Measurements from ENCODE around the gene TMEM179.
"Not testable (repeated sequence)": the region's sequence is repeated elsewhere in the genome, so short reads cannot be mapped to it uniquely, and the experiment has no call there.

The TMEM179 gene

DNA sequence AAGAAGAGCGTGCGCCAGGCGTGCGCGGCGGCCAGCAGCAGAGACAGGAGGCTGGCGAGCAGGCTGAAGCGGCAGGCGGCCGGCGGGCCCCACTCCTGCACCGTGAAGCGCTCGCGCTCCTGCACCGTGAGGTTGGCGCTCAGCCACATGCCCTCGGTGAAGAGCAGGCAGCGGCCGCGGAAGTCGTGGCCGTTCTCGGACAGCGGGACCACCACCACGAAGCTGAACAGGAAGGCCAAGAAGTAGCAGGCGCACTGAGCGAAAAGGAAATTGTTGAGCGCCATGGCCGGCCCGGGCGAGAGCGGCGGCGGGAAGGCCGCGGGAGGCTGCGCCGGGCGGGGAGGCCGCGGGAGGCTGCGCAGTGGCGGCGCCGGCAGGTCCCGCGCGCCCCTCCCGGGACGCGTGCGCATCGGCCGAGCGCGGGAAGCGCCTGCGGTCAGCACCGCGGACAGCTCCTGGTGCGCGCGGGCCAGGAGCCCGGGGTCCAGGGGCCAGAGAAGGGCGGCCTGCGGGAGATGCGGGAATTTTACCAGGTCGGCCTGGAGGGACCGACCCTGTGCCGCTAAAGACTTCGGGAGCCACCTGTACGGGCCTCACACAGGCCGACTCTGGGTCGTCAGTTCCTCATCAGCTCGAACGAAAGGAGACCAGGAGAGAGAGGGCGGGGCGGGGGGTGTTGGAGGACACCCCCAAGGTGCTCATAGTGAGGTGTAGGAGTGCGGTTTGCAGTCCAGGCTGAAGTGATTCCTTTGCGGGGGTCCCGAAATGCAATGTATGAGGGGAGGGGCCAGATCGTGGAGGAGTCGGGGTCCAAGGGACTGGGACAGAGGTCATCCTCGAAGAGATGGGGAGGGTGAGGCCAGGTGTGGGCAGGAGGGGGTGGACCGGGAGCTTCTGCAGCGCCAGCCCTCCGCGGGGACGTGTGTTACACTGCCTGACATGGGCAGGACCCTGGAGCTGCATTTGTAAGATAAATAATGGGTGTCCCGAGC, at the start of gene TMEM179:
TMEM179 (minus strand) TSS at position 315 of the 992 bp plus-strand sequence; CDS start at position 284, 31 bp downstream.
- DNase-seq: no peak

DNA sequence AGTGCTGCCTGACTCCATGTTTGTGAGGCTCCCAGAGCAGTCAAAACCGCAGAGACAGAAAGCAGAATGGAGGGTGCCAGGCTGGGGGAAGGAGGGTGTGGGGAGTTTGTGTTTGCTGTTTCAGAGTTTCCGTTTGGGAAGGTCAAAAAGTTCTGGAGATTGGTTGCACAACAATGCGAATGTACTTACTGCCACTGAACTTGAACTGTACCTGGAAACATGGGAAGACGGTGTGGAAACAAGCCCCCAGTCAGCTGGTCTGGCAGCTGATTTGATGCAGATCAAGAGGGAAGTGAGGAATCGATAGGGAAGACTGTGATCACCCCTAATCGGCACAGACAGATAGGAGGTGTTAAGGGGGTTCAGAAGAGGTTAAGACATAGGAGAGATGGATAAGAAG, 49.5 kb upstream of the TMEM179 start:
- no peak for DNase-seq

DNA sequence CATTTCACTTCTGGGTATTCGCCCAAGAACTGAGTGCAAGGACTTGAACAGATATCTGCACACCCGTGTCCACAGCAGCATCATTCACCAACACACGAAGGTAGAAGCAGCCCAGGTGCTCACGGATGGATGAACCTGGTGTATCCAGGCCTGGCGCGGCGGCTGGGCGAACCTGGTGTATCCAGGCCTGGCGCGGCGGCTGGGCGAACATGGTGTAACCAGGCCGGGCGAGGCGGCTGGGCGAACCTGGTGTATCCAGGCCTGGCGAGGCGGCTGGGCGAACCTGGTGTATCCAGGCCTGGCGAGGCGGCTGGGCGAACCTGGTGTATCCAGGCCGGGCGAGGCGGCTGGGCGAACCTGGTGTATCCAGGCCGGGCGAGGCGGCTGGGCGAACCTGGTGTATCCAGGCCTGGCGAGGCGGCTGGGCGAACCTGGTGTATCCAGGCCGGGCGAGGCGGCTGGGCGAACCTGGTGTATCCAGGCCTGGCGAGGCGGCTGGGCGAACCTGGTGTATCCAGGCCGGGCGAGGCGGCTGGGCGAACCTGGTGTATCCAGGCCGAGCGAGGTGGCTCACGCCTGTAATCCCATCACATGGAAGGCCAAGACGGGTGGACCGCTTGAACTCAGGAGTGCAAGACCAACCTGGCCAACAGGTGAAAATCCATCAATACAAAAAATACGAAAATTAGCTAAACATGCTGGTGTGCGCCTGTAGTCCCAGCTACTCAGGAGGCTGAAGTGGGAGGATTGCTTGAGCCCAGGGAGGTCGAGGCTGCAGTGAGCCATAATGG, 48.8 kb upstream of the TMEM179 start:
- DNase-seq: not testable (repeated sequence)

DNA sequence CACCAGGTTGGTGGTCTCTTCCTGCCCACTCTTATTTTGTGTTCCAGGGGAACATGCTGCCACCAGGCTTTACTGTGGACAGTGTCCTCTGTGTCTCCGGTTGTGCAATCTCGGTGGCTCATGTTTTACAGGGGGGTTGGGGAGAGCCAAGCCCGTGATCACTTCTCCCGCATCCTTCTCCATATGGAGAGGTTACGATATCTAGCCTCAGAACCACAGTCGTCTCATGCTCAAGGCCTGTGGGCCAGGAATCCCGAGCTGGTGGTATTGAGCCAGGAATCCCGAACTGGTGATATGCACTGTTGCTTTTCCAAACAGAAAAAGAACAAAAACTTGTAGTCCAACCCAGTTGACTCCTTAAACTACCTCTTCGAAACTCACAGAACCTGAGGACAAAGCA, 47.8 kb upstream of the TMEM179 start:
- no peak for DNase-seq

DNA sequence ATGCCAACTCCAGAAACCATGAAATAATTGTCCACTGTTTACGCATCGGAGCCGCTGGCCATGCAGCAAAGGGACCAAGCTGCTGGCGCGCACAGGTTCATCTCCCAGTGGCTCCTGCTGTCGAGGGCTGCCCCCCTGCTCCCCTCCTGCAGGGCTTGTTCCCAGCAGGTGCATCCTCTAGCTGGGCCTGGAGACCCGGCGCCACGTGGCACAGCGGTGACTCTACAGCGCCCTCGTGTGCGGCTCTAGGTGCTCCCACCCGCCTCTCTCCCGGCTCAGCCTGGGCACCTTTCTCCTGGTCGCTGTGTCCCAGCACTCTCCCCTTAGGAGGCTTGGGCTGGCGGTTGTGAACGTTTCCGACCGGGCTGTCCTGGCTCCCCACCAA, 47.3 kb upstream of the TMEM179 start:
- no peak for DNase-seq

DNA sequence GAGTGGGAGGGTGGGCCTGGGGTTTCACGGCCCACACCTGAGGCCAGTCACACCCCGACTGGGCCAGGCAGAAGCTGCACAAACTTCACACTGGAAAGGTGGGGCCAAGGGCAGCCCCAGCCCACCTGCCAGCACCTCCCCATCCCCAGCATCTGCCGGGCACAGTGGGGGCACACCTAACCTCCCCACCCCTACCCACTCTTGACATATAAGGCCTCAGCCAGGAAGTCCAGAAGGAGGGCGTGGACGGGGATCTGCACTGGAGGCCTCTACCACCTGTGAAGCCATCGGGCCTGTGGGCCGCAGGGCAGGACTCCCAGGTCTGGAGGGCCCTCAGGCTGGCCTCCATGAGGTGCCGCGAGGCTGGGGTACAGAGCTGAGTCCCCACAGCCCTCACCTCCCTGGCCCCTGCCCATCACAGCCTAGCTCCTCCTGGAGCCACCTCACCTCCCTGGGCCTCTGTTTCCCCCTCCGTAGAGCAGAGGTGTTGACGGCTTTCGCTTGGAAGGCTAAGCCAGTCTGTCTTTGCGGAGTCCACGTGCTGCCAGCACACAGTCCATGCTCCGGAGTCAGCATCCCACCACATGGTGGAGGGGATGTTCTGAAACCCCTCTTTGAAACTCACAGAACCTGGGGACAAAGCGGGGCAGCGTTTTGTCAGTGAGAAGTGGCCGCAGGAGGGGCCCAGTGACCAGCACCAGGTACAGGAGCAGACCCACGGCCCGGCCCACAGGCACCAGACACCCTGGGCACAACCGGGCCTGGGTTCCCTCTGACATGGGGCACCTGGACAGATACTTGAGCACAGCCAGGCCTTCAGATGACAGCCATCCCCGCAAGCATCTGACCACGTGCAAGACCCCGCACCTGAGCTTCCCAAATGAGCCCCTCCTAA, 46.7 kb upstream of the TMEM179 start:
- DNase-seq: no peak

DNA sequence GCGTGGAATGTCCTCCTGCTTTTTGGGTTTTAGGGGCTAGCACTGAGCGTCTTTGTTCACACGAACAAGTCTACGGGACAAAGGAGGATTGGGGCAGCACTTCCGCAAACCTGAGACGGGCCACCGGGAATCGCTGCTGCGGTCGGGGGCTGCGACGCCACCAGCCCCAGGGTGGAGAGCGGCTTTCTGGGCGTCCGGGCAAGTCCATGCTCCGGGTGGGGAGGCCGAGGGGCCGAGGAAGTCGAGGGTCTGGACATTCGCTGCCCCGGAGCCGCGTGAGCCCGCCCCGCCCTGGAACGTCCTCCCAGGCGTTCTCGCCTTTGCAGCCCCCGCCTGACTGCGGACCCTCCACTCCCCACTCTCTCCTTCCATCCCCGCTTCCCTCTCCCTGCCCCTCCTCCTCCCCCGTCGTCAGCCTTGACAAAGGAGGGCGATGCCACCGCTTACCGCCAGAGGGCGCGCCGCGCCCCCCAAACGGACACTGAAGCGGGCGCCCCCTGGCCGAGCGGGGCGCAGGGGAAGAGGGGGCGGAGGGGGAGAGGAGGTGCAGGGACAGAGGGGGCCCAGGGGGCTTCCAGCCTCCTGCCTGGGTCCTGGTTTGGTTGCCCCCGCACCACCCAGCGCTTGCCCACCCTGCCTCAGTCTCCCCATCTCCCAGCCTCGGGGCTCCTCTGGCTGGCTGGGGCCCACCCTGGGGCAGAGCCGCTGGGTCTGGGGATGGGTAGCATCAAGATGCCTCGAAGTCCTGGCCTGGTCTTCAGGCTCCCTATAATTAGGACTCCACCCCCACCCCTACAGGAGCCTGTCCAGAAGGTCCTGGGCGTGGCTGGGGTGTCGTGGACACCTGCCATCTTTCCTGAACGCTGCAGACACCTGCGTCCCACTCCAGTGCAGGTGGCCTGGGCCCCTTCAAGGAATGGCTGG, 45.7 kb upstream of the TMEM179 start:
- DNase-seq: no peak

DNA sequence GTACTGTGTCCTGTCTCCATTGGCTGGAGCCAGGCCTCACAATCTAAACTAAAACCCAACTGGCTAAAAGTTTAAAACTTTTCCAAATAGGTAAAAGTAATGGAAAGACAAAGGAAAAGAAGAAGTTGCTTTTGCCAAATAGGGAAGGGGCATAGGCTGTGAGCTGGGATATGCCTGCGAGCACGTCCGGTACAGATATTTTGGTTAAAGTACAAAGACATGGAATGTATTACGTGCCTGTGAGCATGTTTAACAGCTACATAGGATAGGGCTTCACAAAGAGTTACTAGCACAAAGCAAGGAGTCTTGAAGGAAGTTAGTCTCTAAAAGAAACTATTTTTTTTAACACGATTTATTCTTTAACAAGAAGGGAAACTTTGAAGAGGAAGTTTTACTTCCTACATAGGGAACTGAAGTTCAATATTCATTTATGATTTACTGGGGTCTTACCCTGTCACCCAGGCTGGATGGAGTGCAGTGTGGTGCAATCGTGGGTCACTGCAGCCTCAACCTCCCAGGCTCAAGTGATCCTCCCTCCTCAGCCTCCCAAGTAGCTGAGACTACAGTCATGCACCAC, 43.0 kb upstream of the TMEM179 start:
- DNase-seq: no peak

DNA sequence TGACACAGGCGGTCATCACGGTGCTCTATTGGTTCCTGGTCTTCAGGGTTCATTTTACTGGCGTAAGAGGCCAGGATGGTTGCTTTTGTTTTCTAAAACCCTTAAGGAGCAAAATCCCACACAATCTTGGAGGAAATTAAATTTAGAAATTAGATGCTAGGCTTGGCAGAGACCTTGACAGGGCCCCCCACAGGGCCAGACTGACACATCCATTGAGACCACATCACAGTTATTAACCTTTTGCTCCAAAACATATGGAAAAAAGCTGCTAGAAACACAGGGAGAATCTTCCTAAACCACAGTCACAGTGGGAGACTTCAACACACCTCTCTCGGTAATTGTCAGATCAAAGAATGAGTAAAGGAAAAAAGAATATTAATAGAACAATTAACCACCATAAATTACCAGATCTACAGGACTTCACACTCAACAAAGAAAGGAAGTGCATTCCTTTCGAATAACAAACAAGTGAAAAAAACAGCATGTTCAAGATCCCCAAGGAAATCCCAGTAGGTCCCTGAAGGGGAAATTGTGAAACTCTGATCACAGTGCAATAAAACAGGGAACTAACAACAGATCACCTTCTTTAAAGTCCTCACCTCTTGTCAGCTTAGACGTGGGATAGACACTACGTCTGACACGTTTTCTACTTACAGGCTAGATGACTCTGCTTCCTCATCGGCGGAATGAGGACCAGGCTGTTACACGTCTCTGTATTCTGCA, 40.2 kb upstream of the TMEM179 start:
- DNase-seq: no peak

DNA sequence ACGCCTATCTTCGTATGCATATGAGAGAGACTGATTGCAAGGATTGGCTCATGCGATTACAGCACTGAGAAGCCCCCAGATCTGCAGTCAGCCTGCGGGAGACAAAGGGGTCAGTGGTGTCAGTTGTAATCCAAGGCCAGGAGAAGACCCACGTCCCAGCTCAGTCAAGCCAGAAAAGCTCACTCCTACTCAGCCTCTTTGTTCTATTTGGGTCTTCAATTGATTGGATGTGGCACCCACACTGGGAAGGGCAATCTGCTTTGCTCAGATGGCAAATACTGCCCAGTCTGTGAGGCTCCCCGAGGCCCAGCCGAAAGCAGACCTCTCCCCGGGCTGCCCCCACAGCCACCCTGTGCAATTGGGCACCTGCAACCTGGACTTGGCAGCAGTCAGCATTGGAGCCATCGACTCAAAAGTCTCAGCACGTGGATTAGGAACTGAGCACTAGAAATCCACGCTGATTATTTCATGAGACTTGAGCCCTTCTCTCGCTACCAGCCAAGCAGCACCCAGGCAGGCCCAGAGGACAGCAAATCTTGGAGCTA, 39.6 kb upstream of the TMEM179 start:
- no peak for DNase-seq

DNA sequence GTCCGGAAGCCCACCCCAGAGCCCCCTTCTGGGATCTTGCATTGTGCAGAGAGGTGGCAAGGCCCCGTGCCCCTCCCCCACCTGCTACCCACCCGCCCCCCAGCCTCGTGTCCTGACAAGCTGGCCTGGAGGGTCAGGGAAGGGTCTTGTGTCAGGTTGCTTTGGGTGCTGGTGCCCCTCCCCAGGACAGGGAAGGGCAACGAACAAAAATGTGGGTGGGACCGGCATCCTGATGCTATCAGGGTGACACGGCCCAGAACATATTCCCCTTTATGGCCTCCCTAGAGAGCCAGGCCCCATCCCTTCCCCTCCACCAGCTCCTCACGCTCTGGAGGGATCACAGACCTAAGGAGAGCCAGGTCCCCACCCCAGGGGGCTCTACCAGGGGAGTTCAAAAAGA, 38.7 kb upstream of the TMEM179 start:
- DNase-seq: no peak

DNA sequence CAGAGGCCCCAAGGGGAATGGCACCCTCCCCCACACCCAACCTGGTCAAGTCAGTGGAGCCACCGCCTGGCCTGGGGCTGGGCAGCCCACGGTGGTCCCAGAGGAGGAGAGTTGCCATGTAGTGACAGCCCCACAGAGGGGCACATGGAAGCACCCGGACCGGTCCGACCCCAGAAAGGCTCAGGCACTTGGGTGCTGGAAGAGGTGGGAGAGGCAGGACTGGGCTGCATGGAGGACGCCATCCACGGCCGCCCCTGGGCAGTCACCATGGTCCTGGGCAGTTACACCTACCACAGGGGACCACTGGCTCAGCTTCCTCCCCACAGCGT, 37.9 kb upstream of the TMEM179 start:
- DNase-seq: no peak

DNA sequence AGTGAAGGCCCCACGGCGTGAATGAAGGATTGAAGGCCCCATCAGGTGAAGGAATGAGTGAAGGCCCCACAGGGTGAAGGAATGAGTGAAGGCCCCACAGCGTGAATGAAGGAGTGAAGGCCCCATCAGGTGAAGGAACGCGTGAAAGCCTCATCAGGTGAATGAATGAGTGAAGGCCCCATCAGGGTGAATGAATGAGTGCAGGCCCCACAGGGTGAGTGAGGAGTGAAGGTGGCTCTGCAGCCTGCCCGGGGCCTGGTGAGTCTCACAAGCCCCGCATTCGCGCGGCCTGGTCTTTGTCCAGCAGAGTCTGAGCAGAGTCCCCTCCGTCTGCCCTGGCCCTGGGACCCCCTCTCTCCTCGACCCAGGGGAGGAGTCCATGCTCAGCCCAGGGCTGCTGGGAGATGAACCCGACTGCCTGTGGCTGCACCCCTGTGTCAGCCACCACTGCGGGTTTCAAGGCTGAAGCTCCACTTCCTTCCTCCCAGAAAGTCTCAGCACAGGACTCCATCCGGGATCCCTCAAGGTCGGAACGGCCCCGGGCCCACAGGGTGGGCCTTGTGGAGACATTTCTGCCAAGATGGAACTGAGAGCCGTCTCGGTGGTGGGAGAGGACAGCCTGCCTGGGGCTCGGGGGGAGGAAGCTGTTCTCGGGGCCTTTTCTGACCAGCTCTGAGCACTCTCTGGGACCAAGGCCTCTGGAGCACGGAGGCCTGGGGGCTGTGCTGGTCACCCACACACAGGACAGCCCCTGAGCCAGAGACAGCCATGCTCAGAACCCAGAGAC, 37.4 kb upstream of the TMEM179 start:
- no peak for DNase-seq

DNA sequence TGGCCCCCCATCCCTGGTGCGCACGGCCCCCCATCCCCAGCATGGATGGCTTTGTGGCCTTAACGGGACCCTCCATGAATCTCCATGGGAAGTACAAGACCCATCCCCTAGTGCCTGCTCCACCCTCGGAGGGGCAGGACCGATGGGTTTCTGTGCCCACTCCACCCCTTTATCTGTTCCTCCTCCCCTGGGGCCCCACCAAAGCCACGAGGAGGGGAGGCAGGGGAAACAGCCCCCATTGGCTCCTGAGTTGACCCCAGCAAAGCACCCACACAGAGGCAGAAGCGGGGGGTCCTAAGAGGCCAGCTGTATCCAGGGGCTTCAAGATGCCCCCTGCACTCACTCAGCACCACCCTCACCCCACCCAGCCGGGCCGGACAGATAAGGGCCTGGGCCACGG, 36.1 kb upstream of the TMEM179 start:
- no peak for DNase-seq

DNA sequence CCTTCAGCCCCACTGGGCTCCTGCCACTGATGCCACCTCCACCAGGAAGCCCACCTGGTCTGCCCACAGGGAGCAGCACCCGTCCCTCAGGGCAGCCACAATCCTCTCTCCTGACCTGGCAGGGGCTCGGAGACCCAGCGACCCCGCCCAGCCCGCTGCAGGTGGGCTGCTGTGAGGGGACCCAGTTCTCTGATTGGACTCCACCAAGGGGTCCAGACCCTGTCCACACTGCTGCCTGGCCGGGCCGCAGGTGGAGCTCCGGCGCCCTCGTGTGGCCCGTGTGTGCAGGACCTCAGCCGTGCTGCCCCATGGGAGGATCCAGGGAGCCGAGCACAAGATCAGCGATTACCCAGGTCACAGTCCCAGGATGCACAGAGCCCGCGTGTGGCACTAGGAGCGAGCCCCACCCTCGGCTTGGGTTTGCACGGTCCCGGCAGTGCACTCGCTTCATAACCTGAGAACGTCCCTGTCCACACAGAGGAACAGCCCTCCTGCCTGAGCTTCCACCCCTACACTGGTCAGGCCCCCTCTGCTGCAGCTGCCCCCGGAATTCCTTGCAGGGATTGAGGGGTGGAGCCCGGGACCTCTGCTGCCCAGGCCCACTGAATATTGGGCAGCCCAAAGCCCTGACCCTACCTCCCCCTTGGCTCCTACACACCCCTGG, 35.4 kb upstream of the TMEM179 start:
- DNase-seq: peak in 1 of 2 experiments; percentile 12

DNA sequence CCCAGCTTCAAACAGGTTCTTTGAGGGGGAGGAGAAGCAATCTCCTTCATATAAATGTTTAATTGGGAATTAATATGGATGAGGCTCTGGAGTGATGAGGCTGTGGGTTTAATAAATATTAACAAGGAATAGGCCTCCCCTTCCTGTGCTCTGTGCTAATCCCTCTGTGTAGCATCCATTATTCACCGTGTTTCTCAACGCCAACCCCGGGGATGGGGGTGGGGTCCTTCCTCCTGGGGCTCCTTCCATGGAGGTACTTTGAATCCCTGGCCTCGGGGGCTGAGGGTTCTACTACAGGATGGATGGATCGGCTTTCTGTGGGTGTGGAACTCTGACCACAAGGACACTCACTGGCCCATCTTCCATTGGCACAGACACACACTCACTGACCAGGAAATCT, 34.9 kb upstream of the TMEM179 start:
- no peak for DNase-seq

DNA sequence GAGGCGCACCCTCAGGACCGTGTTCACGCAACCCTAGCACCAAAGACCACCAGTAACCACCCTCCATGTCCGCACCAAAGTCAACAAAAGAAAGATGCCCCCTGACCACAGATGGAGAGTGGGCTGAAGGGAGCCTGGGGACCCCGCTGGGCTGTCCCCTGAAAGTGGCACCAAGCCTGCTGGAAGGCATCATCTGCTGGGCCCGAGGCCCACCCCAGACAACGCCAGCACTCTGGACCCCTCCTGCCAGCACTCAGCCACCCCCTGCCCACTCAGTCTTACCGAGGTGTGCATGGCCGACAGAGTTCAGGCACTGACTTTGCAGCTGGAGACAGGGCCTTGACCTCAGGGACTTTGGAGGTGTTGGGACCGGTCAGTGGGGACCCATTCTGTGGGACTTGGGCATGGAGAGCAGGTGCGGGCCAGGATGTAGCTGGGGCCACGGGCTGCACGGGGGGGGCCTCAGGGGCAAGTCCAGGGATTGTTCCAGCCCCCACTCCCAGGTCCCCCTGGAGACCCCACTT, 34.4 kb upstream of the TMEM179 start:
- DNase-seq: no peak

DNA sequence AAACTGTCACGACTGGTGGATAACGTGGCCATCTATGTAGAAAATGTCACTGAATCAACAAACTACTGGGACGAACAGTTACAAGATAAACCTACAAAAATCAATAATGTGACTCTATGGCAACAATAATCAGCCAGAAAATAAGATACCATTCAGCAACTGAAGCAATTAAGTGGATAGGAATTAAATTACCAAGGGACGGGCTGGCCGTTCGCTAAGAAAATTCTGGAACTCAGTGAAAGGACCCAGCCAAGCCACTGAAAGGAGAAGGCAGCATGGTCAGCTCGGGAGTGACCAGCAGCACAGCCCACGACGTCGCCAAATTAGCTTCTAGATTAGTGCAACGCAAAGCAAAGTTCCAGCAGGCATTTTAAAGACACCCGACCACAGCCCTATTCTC, 33.6 kb upstream of the TMEM179 start:
- no peak for DNase-seq

DNA sequence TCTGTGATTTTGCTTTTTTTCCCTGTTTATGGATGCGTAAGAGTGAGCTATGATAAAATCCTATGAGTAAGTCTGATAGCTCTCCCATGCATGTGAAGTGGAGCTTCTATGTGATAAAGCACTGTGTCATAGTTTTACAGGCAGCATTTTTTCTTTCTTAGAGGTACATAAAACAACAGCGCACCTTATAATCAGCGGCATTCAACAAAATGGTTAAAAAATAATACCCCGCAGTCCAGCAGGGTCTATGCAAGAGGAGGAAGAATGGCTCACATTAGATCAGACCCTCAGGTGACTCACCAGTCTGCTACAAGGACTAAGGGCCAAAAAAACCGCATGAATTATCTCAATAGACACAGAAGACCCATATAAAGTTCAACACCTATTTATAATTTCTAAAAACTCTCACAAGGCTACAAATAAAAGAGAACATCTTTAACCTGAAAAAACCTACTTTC, 33.0 kb upstream of the TMEM179 start:
- DNase-seq: no peak
